ENCODE results near the gene CDK5RAP2. TPM values are rescaled to one million over a fixed set of nuclear protein-coding genes. Genes with fewer than 3 reads are reported as not detected.

Gene CDK5RAP2
- polyA plus RNA-seq, 1 donor (not counting 4 experiments of a cell fraction or from before 2014, with no cell fraction given) = 22.4 TPM

- H3K79me2 ChIP-seq (ENCODE audit: control insufficient read depth, insufficient read depth, low read length) = no peaks in the 10 kb centered on the region
- H3K4me2 ChIP-seq (ENCODE audit: control insufficient read depth, extremely low read depth, insufficient read depth, low read depth, low read length) = no peak overlapping the region
- DNase-seq (ENCODE audit: low read depth, low spot score) (no peak), FAIRE-seq (no peak)
- H3K27ac ChIP-seq (ENCODE audit: control insufficient read depth, insufficient read depth, low read length) = no peak overlapping the region
- H3K9me1 ChIP-seq (ENCODE audit: control insufficient read depth, extremely low read depth, insufficient read depth, low read length) = no peaks in the 10 kb centered on the region
- H4K20me1 ChIP-seq (ENCODE audit: control insufficient read depth, extremely low read depth, insufficient read depth, low read length) = no peaks in the 10 kb centered on the region
- H3K9me3 ChIP-seq (ENCODE audit: control insufficient read depth, low read depth, low read length) = no peaks in the 10 kb centered on the region
- peaks cover 14 to 31% of the 10 kb centered on the region in 2 experiments for H3K36me3 ChIP-seq (ENCODE audit: control insufficient read depth in 2 of 2, extremely low read depth in 1 of 2, insufficient read depth in 2 of 2, low read length in 2 of 2)
- TF ChIP-seq EZH2 (IDR thresholded peaks at IDR 0.05; ENCODE audit: low read length) = no peak
- TF ChIP-seq CTCF (optimal IDR thresholded peaks at IDR 0.05 in 1 of 3, IDR thresholded peaks at IDR 0.05 in 1 of 3, conservative IDR thresholded peaks at IDR 0.05 in 1 of 3; ENCODE audit: extremely low read depth in 1 of 3, insufficient read depth in 2 of 3, low read length in 3 of 3) = no peak
- no peak overlapping the region for H3K9ac ChIP-seq (ENCODE audit: control insufficient read depth, extremely low read depth, insufficient read depth, low read length)
- no peak overlapping the region for H2AFZ ChIP-seq (ENCODE audit: control insufficient read depth, low read length)
- no peaks in the 10 kb centered on the region for H3K4me1 ChIP-seq (ENCODE audit: control insufficient read depth, extremely low read depth, insufficient read depth, low read length)
- H3K27me3 ChIP-seq (ENCODE audit: control insufficient read depth, extremely low read depth, insufficient read depth, low read length) = no peaks in the 10 kb centered on the region
- dilution Hi-C loops (cut with MboI; ENCODE audit: extremely low pct_ligation_motif_present, low sequenced_read_pairs) = no loop called here
- H3K4me3 ChIP-seq (ENCODE audit: control insufficient read depth in 2 of 3, extremely low read depth in 1 of 3, insufficient read depth in 2 of 3, low read depth in 1 of 3, low read length in 3 of 3) = no peak overlapping the region
These were observed 144.9 kb downstream of the CDK5RAP2 start for GRCh38 chr9:120435091-120435490.

GRCh38 chr9:120434532-120434931, 145.4 kb downstream of the CDK5RAP2 start:
- no peaks in the 10 kb centered on the region for H3K79me2 ChIP-seq (ENCODE audit: control insufficient read depth, insufficient read depth, low read length)
- no peaks in the 10 kb centered on the region for H3K4me1 ChIP-seq (ENCODE audit: control insufficient read depth, extremely low read depth, insufficient read depth, low read length)
- H3K27ac ChIP-seq (ENCODE audit: control insufficient read depth, insufficient read depth, low read length) = no peak overlapping the region
- TF ChIP-seq EZH2 (IDR thresholded peaks at IDR 0.05; ENCODE audit: low read length) (no peak), CTCF (optimal IDR thresholded peaks at IDR 0.05 in 1 of 3, IDR thresholded peaks at IDR 0.05 in 1 of 3, conservative IDR thresholded peaks at IDR 0.05 in 1 of 3; ENCODE audit: extremely low read depth in 1 of 3, insufficient read depth in 2 of 3, low read length in 3 of 3) (no peak)
- H3K4me2 ChIP-seq (ENCODE audit: control insufficient read depth, extremely low read depth, insufficient read depth, low read depth, low read length) = no peak overlapping the region
- DNase-seq (ENCODE audit: low read depth, low spot score) = no peak
- H3K9me3 ChIP-seq (ENCODE audit: control insufficient read depth, low read depth, low read length) = no peaks in the 10 kb centered on the region
- dilution Hi-C loops (cut with MboI; ENCODE audit: extremely low pct_ligation_motif_present, low sequenced_read_pairs) = no loop called here
- no peak overlapping the region for H3K9ac ChIP-seq (ENCODE audit: control insufficient read depth, extremely low read depth, insufficient read depth, low read length)
- H3K36me3 ChIP-seq (ENCODE audit: control insufficient read depth in 2 of 2, extremely low read depth in 1 of 2, insufficient read depth in 2 of 2, low read length in 2 of 2) = peaks cover 14 to 27% of the 10 kb centered on the region in 2 experiments
- H2AFZ ChIP-seq (ENCODE audit: control insufficient read depth, low read length) = no peak overlapping the region
- H3K4me3 ChIP-seq (ENCODE audit: control insufficient read depth in 2 of 3, extremely low read depth in 1 of 3, insufficient read depth in 2 of 3, low read depth in 1 of 3, low read length in 3 of 3) = no peak overlapping the region
- no peaks in the 10 kb centered on the region for H4K20me1 ChIP-seq (ENCODE audit: control insufficient read depth, extremely low read depth, insufficient read depth, low read length)
- no peak for FAIRE-seq
- H3K9me1 ChIP-seq (ENCODE audit: control insufficient read depth, extremely low read depth, insufficient read depth, low read length) = no peaks in the 10 kb centered on the region
- no peaks in the 10 kb centered on the region for H3K27me3 ChIP-seq (ENCODE audit: control insufficient read depth, extremely low read depth, insufficient read depth, low read length)
